Gastroesophageal sphincter (tissue), 4 donors: ENCODE measurements around the gene IGIP. TPM values are rescaled to one million over a fixed set of nuclear protein-coding genes. Genes with fewer than 3 reads are reported as not detected.

ENCODE experiments used
- ATAC-seq: fragments of 150-250 bp; one replicate; pipeline ENCODE4 v1.9.1; 2016; ENCODE audit warnings: mild to moderate bottlenecking, moderate library complexity
- H3K27ac ChIP-seq, 4 donors: fragments of 200-600 bp; sonication (generic) in 3 of 4; 1 replicate in 3 of 4; 2 replicates in 1 of 4; pipeline ENCODE4 v1.5.1; 2016 to 2019
- H3K27me3 ChIP-seq: fragments of 200-600 bp; sonication (generic); one replicate; pipeline ENCODE4 v1.5.1; 2019
- H3K36me3 ChIP-seq, 2 donors: fragments of 200-600 bp; sonication (generic); one replicate each; pipeline ENCODE4 v1.5.1; 2019; ENCODE audit warnings: control low read depth in 1 of 2
- H3K4me1 ChIP-seq, 3 donors: fragments of 200-600 bp; sonication (generic); 1 replicate in 2 of 3; 2 replicates in 1 of 3; pipeline ENCODE4 v1.5.1; 2016 to 2019; ENCODE audit warnings: control low read depth in 2 of 3
- H3K4me3 ChIP-seq, 2 donors: fragments of 200-600 bp; sonication (generic); one replicate each; pipeline ENCODE4 v1.5.1; 2019; ENCODE audit warnings: mild to moderate bottlenecking in 1 of 2, moderate library complexity in 1 of 2
- H3K9me3 ChIP-seq, 3 donors: fragments of 200-600 bp; sonication (generic); one replicate each; pipeline ENCODE4 v1.5.1; 2017 to 2019; ENCODE audit warnings: control low read depth in 2 of 3
- EP300 ChIP-seq: sonication (generic); formaldehyde crosslinking; IDR thresholded peaks from one replicate; pipeline ENCODE4 v1.6.1; 2017; ENCODE audit warnings: antibody characterized with exemption, mild to moderate bottlenecking
- POLR2A ChIP-seq, 2 donors: fragments of 450-650 bp; IDR thresholded peaks; one replicate each; pipeline ENCODE4 v1.6.1; 2017; ENCODE audit warnings: antibody characterized with exemption in 2 of 2, mild to moderate bottlenecking in 2 of 2, moderate library complexity in 1 of 2
- POLR2AphosphoS5 ChIP-seq: sonication (generic); formaldehyde crosslinking; IDR thresholded peaks from one replicate; pipeline ENCODE4 v1.6.1; 2017; ENCODE audit warnings: antibody characterized with exemption
- WGBS, 2 donors: methylation state at CpG; one replicate each; pipeline ENCODE4 v1.1.5; 2018; ENCODE audit warnings: low coverage in 1 of 2; 5-methylcytosine and 5-hydroxymethylcytosine counted together
- total RNA-seq, 4 donors: library from RNA; depleted of rRNA; stranded (reverse); fragments of >200 nt; gene quantifications; one replicate each; pipeline ENCODE4 v1.1.0, GENCODE V29; 2016
- TF ChIP-seq, protein P1 (sequence below), 4 experiments: fragments of 200-600 bp in 2 of 4; fragments of 450-650 bp in 2 of 4; sonication (generic) in 1 of 4; IDR thresholded peaks; one replicate each; pipeline ENCODE4 v1.5.1; 2017 to 2019; ENCODE audit warnings: antibody characterized with exemption in 4 of 4, mild to moderate bottlenecking in 2 of 4, moderate library complexity in 2 of 4

Gene IGIP
- total RNA-seq, 4 donors from 2014 or later: 26.0 to 36.6 (median 28.7) TPM

- 88% methylated on average over 1 of the region's 1 CpG; no CpG with 5 or more reads in 1 of the 2 donors for WGBS, 2 donors
- TF ChIP-seq EP300 (no peak), POLR2AphosphoS5 (no peak), POLR2A (IDR thresholded peaks at IDR 0.05) (no peak)
- TF ChIP-seq, protein P1, sequence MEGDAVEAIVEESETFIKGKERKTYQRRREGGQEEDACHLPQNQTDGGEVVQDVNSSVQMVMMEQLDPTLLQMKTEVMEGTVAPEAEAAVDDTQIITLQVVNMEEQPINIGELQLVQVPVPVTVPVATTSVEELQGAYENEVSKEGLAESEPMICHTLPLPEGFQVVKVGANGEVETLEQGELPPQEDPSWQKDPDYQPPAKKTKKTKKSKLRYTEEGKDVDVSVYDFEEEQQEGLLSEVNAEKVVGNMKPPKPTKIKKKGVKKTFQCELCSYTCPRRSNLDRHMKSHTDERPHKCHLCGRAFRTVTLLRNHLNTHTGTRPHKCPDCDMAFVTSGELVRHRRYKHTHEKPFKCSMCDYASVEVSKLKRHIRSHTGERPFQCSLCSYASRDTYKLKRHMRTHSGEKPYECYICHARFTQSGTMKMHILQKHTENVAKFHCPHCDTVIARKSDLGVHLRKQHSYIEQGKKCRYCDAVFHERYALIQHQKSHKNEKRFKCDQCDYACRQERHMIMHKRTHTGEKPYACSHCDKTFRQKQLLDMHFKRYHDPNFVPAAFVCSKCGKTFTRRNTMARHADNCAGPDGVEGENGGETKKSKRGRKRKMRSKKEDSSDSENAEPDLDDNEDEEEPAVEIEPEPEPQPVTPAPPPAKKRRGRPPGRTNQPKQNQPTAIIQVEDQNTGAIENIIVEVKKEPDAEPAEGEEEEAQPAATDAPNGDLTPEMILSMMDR (IDR thresholded peaks at IDR 0.05): no peak
- ATAC-seq: no peak
Measured at GRCh38 chr5:140147460-140147859, 21.7 kb downstream of the IGIP start.

DNA sequence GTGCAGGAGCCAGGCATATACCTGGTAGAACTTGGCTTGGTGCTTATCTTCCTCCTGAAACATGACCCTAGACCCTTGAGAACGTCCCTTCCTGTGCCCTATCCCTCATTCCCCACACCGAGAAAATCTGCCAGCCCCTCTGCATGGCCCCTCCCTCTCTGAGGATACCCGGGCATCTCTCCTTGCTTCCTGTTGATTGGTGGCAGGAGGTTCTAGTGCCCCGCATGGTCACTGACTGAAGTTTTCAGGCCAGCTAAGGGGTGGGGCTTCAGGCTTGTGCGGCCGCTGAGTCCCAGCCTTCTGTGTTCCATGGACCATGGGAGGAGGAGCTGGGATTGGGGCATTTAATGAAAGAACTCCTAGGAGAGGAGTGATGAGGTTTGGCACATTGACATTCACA lies 22.8 kb downstream of the IGIP start:
- Histone ChIP-seq H3K4me3 (no peak overlapping the region), H3K4me1 (peaks cover 0 to 42% (median 13%) of the 10 kb centered on the region in 3 donors), H3K36me3 (no peaks in the 10 kb centered on the region), H3K27me3 (no peaks in the 10 kb centered on the region), H3K9me3 (no peaks in the 10 kb centered on the region), H3K27ac (no peak overlapping the region)
- WGBS, 2 donors: 42 to 66% methylated on average over 4 to 6 of the region's 6 CpGs
- ATAC-seq: no peak
- TF ChIP-seq POLR2AphosphoS5 (no peak), POLR2A (IDR thresholded peaks at IDR 0.05) (no peak), EP300 (no peak)
- TF ChIP-seq, protein P1 (IDR thresholded peaks at IDR 0.05): no peak

More at GRCh38 chr5:140147460-140147859, 21.7 kb downstream of the IGIP start:
- no peaks in the 10 kb centered on the region for H3K27me3 ChIP-seq
- H3K27ac ChIP-seq: no peak overlapping the region
- no peaks in the 10 kb centered on the region for H3K36me3 ChIP-seq
- no peak overlapping the region for H3K4me3 ChIP-seq
- H3K9me3 ChIP-seq: no peaks in the 10 kb centered on the region
- H3K4me1 ChIP-seq: peaks cover 0 to 33% (median 13%) of the 10 kb centered on the region in 3 donors

DNA sequence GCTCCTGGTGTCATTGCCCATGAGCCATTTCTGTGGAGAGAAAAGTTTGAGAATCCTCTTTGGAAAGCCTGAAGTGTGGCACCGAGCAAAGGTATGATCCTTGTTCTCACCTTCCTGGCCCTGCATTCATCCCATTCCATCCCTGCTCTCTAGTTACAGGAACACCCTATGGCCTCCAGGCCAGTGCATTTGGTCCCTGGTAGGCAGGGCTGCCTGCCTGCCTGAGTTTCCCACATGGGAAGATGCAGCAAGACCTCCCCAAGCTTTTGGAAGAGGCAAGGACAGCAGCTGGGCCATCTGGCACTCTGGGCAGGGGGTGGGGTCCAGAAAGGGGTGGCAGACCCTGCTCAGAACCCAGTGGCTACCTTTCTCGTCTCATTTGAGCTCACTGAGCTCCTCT lies 24.5 kb downstream of the IGIP start:
- Histone ChIP-seq H3K36me3 (no peaks in the 10 kb centered on the region), H3K4me1 (peaks cover 0 to 29% (median 13%) of the 10 kb centered on the region in 3 donors), H3K9me3 (no peaks in the 10 kb centered on the region), H3K27ac (no peak overlapping the region), H3K4me3 (no peak overlapping the region), H3K27me3 (no peaks in the 10 kb centered on the region)
- no peak for ATAC-seq
- no peak for TF ChIP-seq EP300
- TF ChIP-seq POLR2A (IDR thresholded peaks at IDR 0.05): no peak
- TF ChIP-seq, protein P1 (IDR thresholded peaks at IDR 0.05): no peak
- TF ChIP-seq POLR2AphosphoS5: no peak
- 100% methylated on average over 1 of the region's 2 CpGs for WGBS, 2 donors

- H3K4me3 ChIP-seq: no peak overlapping the region
- no peaks in the 10 kb centered on the region for H3K36me3 ChIP-seq
- TF ChIP-seq POLR2AphosphoS5: no peak
- TF ChIP-seq, protein P1 (IDR thresholded peaks at IDR 0.05): no peak
- TF ChIP-seq EP300: no peak
- TF ChIP-seq POLR2A (IDR thresholded peaks at IDR 0.05): no peak
- ATAC-seq: no peak
- no peaks in the 10 kb centered on the region for H3K27me3 ChIP-seq
- H3K4me1 ChIP-seq: peaks cover 0 to 19% (median 2%) of the 10 kb centered on the region in 3 donors
- H3K27ac ChIP-seq: no peak overlapping the region
- 70% methylated on average over 2 of the region's 7 CpGs; no CpG with 5 or more reads in 1 of the 2 donors for WGBS, 2 donors
- no peaks in the 10 kb centered on the region for H3K9me3 ChIP-seq
Measured at GRCh38 chr5:140151144-140152021, 25.6 kb downstream of the IGIP start.
